ENCODE measurements around the gene PHC2. TPM values are rescaled to one million over a fixed set of nuclear protein-coding genes. Genes with fewer than 3 reads are reported as not detected.

The PHC2 gene
- total RNA-seq, 2 experiments from 2014 or later, result 43.0 to 43.7 TPM

DNA sequence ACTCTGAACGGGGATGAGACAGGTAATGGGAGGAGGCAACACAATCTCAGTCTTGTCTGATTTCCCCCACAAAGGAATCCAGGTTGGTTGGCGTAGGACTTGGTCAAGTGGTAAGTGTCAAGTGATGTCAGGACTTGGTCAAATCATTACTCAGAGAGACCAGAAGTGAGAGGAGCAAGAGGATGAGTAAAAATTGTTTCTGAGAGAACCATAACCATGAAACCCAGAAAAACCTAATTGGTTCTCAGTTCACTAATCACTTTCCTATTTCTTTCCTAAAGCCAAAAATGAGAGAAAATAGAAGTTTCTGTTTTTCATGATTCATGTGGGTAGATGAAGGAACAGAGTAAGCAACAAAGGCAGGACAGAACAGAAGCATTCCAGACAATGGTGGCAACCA, 5.0 kb downstream of the PHC2 start:
- Mint-ChIP-seq H3K27ac (no peak overlapping the region), H3K36me3 (no peaks in the 10 kb centered on the region), H3K9me3 (no peaks in the 10 kb centered on the region), H3K4me3 (no peak overlapping the region), H3K27me3 (peaks cover 15% of the 10 kb centered on the region), H3K4me1 (peaks cover 6% of the 10 kb centered on the region)
- POLR2A ChIA-PET, result no interaction called here
- DNase-seq (no peak), ATAC-seq (ENCODE audit: low read depth) (no peak)

DNA sequence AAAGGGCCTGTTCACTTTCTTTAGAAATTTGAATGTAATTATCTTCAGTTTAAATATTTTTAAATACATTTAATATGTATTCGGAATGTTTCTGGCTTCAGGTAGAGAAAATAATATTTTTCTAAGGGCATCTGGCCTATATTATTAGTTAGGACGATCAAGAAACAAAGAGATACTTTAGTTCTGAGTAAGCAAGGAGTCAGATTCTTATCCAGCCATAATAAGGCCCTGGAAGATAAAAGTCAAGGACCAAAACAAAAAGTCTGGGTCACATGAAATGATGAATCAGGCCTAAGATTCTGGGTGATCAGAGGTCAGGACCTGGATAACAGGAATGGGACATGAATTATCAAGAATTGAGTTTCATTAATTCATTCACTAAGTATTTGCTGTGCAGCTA, 6.3 kb downstream of the PHC2 start:
- POLR2A ChIA-PET, result no interaction called here
- H3K27me3 Mint-ChIP-seq, result peaks cover 17% of the 10 kb centered on the region
- no peak overlapping the region for H3K4me3 Mint-ChIP-seq
- no peaks in the 10 kb centered on the region for H3K36me3 Mint-ChIP-seq
- H3K27ac Mint-ChIP-seq, result no peak overlapping the region
- no peak for DNase-seq
- H3K4me1 Mint-ChIP-seq, result peaks cover 4% of the 10 kb centered on the region
- no peak for ATAC-seq (ENCODE audit: low read depth)
- no peaks in the 10 kb centered on the region for H3K9me3 Mint-ChIP-seq

DNA sequence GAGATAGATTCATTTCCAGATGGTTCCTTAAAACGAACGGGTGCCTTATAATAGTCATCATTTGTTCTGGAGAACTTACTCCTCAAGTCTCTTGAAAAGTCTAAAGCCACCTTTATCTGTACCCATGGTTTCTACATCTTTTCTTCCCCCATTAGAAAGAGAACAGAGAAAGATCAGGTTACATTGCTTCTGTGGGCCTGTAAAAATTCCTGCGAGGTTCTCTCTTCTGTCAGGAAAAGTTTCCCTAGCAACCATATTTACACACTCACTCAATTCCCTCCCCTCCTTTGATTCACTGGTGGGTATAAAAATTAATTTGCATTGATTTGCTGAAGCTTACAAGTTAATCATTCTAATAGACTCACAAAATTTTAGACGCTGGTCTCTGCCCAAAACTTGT, 6.7 kb downstream of the PHC2 start:
- peaks cover 17% of the 10 kb centered on the region for H3K27me3 Mint-ChIP-seq
- POLR2A ChIA-PET, result no interaction called here

DNA sequence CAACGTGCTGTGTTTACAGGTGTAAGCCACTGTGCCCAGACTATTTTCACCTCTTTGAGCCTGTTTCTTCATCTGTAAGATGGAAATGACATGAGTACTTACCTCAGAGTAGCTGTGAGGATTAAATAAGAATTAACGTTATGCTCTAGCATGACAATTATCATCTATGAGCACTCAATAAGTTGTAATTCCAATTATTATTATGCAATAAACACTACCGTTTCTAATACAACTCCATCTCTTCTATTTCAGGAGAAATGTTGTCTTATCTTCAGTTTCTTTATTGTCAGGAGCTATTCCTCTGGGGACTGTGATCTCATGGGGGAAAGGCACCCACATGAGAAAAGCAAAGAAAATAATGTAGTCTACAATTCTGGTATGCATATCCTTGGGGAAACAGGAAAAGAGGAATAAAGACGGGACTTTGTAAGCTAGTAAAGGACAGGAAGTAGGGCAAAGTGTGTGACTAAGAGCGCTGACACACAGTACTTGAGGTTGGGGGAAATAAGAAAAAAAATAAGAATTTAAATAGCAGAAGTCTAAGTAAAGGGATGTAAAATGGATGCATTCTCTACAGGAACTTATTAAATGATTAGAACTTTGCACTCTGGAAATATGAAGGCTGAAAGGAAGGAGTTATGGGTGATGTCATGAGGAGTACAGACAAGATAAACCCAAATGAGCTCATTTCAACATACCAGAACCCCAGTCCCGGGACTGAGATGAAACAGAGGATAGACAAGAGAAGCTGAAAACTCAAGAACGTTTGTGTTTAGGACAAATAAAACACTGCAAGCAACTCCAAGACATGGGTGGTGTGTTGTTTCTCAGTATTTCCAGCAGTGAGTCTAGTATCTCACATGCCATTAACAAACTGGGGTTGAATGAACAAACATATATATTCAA, 9.8 kb downstream of the PHC2 start:
- POLR2A ChIA-PET, result no interaction called here
- ATAC-seq (ENCODE audit: low read depth), result no peak
- Mint-ChIP-seq H3K36me3 (peaks cover 1% of the 10 kb centered on the region), H3K4me1 (peaks cover 4% of the 10 kb centered on the region), H3K27ac (no peak overlapping the region), H3K4me3 (no peak overlapping the region), H3K9me3 (peaks cover 2% of the 10 kb centered on the region), H3K27me3 (peaks cover 25% of the 10 kb centered on the region)
- no peak for DNase-seq

More for the DNA sequence above, 6.7 kb downstream of the PHC2 start:
- Mint-ChIP-seq H3K9me3 (no peaks in the 10 kb centered on the region), H3K4me3 (no peak overlapping the region), H3K4me1 (peaks cover 4% of the 10 kb centered on the region), H3K36me3 (no peaks in the 10 kb centered on the region), H3K27ac (no peak overlapping the region)
- DNase-seq (no peak), ATAC-seq (ENCODE audit: low read depth) (no peak)

DNA sequence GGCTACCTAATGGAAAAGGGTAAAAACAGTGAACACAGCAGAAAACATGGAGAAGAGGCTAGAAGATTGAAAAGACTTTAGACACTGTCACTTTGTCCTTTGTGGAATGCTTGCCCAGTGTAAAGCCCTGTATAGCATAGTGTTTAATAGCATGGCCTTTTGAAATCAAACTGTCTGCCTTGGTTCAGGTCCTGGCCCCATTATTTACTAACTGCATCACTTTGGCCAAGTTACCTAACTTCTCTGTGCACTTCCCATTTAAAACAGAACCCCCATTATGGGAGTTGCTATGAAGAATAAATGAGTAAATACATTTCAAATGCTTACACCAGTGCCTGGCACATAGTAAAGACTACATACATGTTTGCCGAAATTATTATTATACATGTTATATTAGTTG, 12.1 kb downstream of the PHC2 start:
- POLR2A ChIA-PET, result no interaction called here
- DNase-seq (no peak), ATAC-seq (ENCODE audit: low read depth) (no peak)
- Mint-ChIP-seq H3K27me3 (peaks cover 37% of the 10 kb centered on the region), H3K4me3 (no peak overlapping the region), H3K9me3 (peaks cover 13% of the 10 kb centered on the region), H3K27ac (no peak overlapping the region), H3K36me3 (peaks cover 1% of the 10 kb centered on the region), H3K4me1 (peaks cover 4% of the 10 kb centered on the region)

DNA sequence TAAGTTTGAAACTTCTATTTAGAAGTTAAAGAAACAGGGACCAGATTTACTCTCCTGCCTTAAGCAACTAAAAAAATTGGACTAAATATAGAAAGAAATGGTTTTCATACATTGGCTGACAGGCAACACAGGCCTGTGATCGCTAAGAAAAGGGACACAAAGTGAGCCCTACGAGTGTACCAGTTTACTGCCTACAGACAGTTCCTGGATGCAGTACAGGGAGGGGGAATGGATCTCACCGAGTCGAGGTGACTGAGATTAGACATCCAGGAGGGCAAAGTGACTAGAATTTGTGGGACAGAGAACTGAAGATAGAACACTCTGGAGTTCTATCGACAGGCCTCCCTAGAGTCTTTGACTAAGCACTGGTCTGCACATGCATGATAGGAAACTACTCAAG, 16.0 kb downstream of the PHC2 start:
- Mint-ChIP-seq H3K36me3 (peaks cover 1% of the 10 kb centered on the region), H3K9me3 (peaks cover 13% of the 10 kb centered on the region), H3K27me3 (peaks cover 31% of the 10 kb centered on the region), H3K4me1 (no peaks in the 10 kb centered on the region), H3K27ac (no peak overlapping the region), H3K4me3 (no peak overlapping the region)
- ATAC-seq (ENCODE audit: low read depth), result no peak
- POLR2A ChIA-PET, result no interaction called here
- DNase-seq, result no peak

DNA sequence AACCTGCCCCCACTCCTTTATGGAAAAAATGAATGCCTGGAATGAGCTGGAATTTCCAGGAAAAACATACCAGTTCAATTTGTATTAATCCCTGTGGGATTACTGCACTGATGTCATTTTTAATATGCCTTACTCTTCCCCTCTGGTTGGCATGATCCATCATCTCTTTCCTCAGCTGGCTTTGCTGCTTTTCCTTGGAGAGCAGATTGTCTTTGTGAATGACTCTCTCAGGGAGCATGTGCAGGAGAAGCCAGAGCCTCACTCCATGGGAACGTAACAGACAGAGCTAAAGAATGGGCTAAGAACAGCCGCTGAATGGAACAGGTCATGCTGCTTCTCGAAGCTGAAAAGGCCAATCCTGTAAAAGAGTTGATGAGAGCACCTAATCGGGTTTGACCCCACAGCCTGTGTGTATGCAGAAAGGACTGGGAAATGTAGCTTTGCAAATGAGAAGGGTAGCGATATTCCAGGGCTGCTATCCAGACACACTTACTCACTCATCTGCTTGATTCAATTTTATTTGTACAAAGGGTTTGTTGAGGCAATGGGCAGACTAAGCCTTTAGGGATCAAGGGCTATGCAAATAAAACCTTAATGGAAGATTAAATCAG, 20.7 kb downstream of the PHC2 start:
- DNase-seq (no peak), ATAC-seq (ENCODE audit: low read depth) (no peak)
- Mint-ChIP-seq H3K27me3 (peaks cover 49% of the 10 kb centered on the region), H3K4me3 (no peak overlapping the region), H3K9me3 (peaks cover 5% of the 10 kb centered on the region), H3K36me3 (no peaks in the 10 kb centered on the region), H3K4me1 (no peaks in the 10 kb centered on the region), H3K27ac (no peak overlapping the region)
- POLR2A ChIA-PET, result no interaction called here

DNA sequence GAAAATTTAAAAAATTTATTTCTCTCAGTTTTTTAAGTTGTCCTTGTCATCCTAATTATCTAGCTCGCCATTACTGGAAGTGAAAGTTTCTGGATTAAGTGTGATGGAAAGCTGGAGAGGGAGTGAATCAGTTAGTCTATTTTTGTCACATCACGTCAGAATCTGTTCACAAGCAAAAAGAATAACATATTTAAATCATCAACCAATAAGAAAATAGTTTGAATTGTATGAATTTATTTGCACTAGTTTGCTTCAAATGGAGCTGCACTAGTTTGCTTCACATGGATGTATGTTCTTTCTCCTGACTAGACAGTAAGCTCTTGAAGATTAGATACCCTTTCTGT, 22.8 kb downstream of the PHC2 start:
- DNase-seq (no peak), ATAC-seq (ENCODE audit: low read depth) (no peak)
- H3K9me3 Mint-ChIP-seq, result no peaks in the 10 kb centered on the region
- no peaks in the 10 kb centered on the region for H3K4me1 Mint-ChIP-seq
- no peak overlapping the region for H3K4me3 Mint-ChIP-seq
- H3K36me3 Mint-ChIP-seq, result no peaks in the 10 kb centered on the region
- POLR2A ChIA-PET, result no interaction called here
- peaks cover 55% of the 10 kb centered on the region for H3K27me3 Mint-ChIP-seq
- no peak overlapping the region for H3K27ac Mint-ChIP-seq

DNA sequence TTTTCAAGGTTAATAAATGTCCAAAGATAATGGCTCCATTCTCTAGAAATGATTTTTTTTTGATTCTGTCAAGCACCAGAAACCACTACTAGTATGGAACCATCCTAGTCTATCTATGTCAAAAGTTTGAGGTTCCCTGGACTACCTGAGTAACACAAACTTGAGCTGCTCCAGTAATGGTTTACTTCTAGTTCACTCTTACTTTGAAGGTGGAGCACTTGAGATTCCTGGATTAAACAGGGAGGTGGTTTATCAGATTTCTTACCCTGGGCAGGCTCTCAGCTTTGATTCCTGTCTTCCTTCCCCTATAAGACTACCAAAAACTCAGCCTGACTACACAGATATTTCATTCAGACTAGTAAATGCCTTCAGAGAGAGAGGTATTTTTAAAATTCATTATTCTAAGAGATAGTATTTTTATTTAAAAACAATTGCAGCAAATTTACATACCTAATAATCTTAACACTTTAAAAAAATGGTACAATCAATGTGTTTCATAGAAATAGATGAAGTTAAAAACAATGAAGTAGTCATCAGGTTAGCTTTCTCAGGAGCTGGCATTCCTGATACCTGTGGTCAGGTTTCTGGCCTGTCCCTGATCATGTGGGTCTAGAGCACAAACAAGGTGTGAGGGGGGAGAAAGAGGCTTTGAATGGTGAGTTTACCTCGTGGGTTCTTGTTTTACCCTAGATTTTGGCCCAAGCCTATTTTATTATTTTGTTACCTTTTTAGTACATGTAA, 23.4 kb downstream of the PHC2 start:
- Mint-ChIP-seq H3K9me3 (no peaks in the 10 kb centered on the region), H3K4me1 (no peaks in the 10 kb centered on the region), H3K4me3 (no peak overlapping the region), H3K27me3 (peaks cover 55% of the 10 kb centered on the region), H3K36me3 (no peaks in the 10 kb centered on the region), H3K27ac (no peak overlapping the region)
- ATAC-seq (ENCODE audit: low read depth) (no peak), DNase-seq (no peak)
- POLR2A ChIA-PET, result no interaction called here

DNA sequence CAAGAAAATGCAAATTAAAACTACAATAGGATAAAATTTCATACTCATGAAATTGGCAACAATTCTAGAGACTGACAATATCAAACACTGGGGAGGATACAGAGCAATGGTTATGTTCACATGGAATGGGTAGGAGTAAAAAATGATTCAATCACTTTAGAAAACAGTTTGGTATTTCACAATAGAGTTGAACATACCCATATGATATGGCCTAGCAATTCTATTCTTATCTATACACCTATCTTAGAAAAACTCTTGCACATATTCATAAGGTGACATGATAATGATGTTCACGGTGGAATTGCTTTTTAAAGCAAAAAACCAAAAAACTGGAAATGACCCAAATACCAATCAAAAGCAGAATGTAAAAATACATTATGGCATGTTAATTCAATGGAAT, 28.7 kb downstream of the PHC2 start:
- Mint-ChIP-seq H3K36me3 (no peaks in the 10 kb centered on the region), H3K27me3 (peaks cover 34% of the 10 kb centered on the region), H3K9me3 (no peaks in the 10 kb centered on the region), H3K4me3 (no peak overlapping the region), H3K4me1 (peaks cover 13% of the 10 kb centered on the region), H3K27ac (no peak overlapping the region)
- POLR2A ChIA-PET, result no interaction called here
- no peak for ATAC-seq (ENCODE audit: low read depth)
- DNase-seq, result no peak

DNA sequence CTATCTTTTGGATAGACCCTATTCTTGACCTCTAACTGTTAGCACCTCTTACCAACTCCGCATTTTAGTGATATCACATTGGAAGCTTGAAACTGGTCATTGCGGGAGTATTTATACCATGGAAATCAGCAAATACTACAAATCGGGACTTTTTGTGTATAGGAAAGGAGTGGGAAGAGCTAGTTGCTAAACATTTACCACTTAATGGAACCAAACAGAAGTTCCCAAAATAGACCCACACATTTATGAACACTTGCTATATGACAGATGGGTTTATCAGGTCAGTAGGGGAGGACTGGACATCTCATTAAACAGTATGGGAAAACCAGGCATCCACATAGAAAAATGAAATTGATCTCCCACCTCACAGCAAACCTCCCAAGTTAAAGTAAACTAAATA, 29.4 kb downstream of the PHC2 start:
- peaks cover 20% of the 10 kb centered on the region for H3K4me1 Mint-ChIP-seq
- DNase-seq (no peak), ATAC-seq (ENCODE audit: low read depth) (no peak)
- no peak overlapping the region for H3K4me3 Mint-ChIP-seq
- H3K36me3 Mint-ChIP-seq, result no peaks in the 10 kb centered on the region
- H3K9me3 Mint-ChIP-seq, result no peaks in the 10 kb centered on the region
- POLR2A ChIA-PET, result no interaction called here
- H3K27ac Mint-ChIP-seq, result no peak overlapping the region
- peaks cover 28% of the 10 kb centered on the region for H3K27me3 Mint-ChIP-seq

DNA sequence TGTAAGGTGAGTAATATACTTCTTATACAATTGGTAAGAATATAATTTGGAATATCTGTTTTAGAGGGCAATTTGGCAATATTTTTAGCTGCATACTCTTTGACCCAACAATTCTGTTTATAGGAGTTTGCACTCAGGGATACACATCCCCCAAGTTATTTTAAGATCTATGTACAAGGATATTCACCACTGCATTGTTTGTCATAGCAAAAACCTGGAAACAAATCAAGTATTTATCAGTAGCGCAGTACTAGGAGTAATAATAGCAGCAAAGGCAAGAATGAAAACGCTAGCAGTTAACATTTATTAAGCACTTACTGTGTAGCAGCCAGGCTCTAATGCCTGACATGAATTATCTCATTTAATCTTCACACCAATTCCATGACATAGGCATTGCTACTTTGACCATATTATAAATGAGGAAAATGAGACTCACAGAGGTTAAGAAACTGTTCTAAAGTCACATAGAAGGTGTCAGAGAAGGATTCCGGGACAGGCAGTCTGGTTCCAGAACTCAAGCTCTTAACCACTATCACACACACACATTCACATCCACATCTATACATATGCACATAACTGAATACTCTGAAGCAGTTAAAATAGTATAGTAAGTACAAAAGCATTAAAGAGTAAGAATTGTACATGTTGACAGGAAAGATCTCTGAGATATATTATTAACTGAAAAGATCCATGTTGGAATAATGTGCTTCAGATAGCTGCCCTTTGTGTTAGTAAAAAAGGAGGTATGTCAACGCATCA, 30.6 kb downstream of the PHC2 start:
- peaks cover 22% of the 10 kb centered on the region for H3K4me1 Mint-ChIP-seq
- no peaks in the 10 kb centered on the region for H3K9me3 Mint-ChIP-seq
- H3K36me3 Mint-ChIP-seq, result no peaks in the 10 kb centered on the region

DNA sequence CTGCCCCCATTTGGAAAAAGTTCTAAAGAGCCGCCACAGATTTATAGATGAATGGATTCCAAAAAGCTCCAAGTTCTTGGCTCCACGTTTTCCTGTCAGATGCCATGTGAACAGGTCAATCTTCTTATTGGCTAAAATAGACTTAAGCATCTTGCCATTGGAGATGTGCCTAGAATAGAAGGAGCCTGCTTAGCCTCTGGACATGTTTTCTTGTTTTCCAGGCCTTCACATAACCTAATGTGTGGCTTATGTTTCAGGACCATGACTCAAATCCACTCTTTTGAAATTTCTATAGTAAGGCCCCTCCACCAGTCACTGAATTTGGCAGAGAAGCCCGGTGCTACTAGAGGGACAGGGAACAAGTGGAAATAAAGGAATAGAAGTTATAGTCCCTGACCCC, 31.5 kb downstream of the PHC2 start:
- ATAC-seq (ENCODE audit: low read depth), result no peak
- Mint-ChIP-seq H3K27me3 (peaks cover 13% of the 10 kb centered on the region), H3K36me3 (no peaks in the 10 kb centered on the region), H3K4me3 (no peak overlapping the region), H3K27ac (no peak overlapping the region), H3K4me1 (peaks cover 22% of the 10 kb centered on the region), H3K9me3 (no peaks in the 10 kb centered on the region)
- POLR2A ChIA-PET, result no interaction called here
- no peak for DNase-seq

More for the DNA sequence above, 30.6 kb downstream of the PHC2 start:
- POLR2A ChIA-PET, result no interaction called here
- Mint-ChIP-seq H3K27me3 (peaks cover 18% of the 10 kb centered on the region), H3K4me3 (no peak overlapping the region), H3K27ac (no peak overlapping the region)
- DNase-seq, result no peak
- ATAC-seq (ENCODE audit: low read depth), result no peak
